ENCODE data around the gene FAM9B.

GRCh38 chrX:9064694-9065093 lies 30.8 kb upstream of the FAM9B start:
- TF ChIP-seq GATA2 (IDR thresholded peaks at IDR 0.05; ENCODE audit: low read depth, low read length) (no peak), GATA3 (IDR thresholded peaks at IDR 0.05; ENCODE audit: low read depth, low read length) (no peak)
